Esophagus squamous epithelium (tissue), 5 donors: Measurements from ENCODE around the gene KNDC1. TPM values are rescaled to one million over a fixed set of nuclear protein-coding genes. Genes with fewer than 3 reads are reported as not detected.
A peak's percentile ranks its signal among the peaks of the same experiment; 100 is the strongest.

Experiments used
- DNase-seq: peaks from one replicate; lab custom pipeline; 2025; lab: John Stamatoyannopoulos, UW
- H3K27ac ChIP-seq, 4 donors: fragments of 200-600 bp; sonication (generic); one replicate each; pipeline ENCODE4 v1.5.1; 2016 to 2019; ENCODE audit warnings: mild to moderate bottlenecking in 1 of 4
- H3K27me3 ChIP-seq, 4 donors: fragments of 200-600 bp; sonication (generic); 1 replicate in 3 of 4; 2 replicates in 1 of 4; pipeline versions ENCODE4 v1.5.1 to v1.6.0; 2017 to 2021; ENCODE audit warnings: antibody characterized with exemption in 1 of 4
- H3K36me3 ChIP-seq, 3 donors: fragments of 200-600 bp; sonication (generic); one replicate each; pipeline ENCODE4 v1.5.1; 2016 to 2019
- H3K4me1 ChIP-seq, 3 donors: fragments of 200-600 bp; sonication (generic); one replicate each; pipeline ENCODE4 v1.5.1; 2017 to 2019
- H3K4me3 ChIP-seq, 4 donors: fragments of 200-600 bp; sonication (generic); 1 replicate in 3 of 4; 2 replicates in 1 of 4; pipeline ENCODE4 v1.5.1; 2016 to 2019; ENCODE audit warnings: mild to moderate bottlenecking in 2 of 4, moderate library complexity in 1 of 4
- H3K9me3 ChIP-seq, 3 donors: fragments of 200-600 bp; sonication (generic); one replicate each; pipeline ENCODE4 v1.5.1; 2016 to 2019
- POLR2A ChIP-seq, 4 donors: fragments of 450-650 bp; IDR thresholded peaks; one replicate each; pipeline ENCODE4 v1.6.1; 2017; ENCODE audit warnings: antibody characterized with exemption in 4 of 4, mild to moderate bottlenecking in 4 of 4, moderate library complexity in 3 of 4
- WGBS, 2 donors: methylation state at CpG; one replicate each; pipeline ENCODE4 v1.1.5; 2018; 5-methylcytosine and 5-hydroxymethylcytosine counted together
- intact Hi-C: fragments of 100-400 bp; cut with DNase I; formaldehyde crosslinking; loops from one replicate; pipeline ENCODE4 v1.15.0; 2022
- total RNA-seq, 4 donors: library from RNA; depleted of rRNA; stranded (reverse); fragments of >200 nt; gene quantifications; one replicate each; pipeline ENCODE4 v1.1.0, GENCODE V29; 2016
- TF ChIP-seq, protein P1 (sequence below), 6 experiments: fragments of 450-650 bp in 4 of 6; fragments of 200-600 bp in 2 of 6; sonication (generic) in 2 of 6; IDR thresholded peaks; one replicate each; pipeline ENCODE4 v1.5.1; 2016 to 2019; ENCODE audit warnings: antibody characterized with exemption in 6 of 6, mild to moderate bottlenecking in 4 of 6, moderate library complexity in 4 of 6
- donor health status: DM: yes; HTN: yes; CAD: no.

The KNDC1 gene
- total RNA-seq, 4 donors from 2014 or later: 0.19 to 0.64 (median 0.53) TPM; not detected in 1

DNA sequence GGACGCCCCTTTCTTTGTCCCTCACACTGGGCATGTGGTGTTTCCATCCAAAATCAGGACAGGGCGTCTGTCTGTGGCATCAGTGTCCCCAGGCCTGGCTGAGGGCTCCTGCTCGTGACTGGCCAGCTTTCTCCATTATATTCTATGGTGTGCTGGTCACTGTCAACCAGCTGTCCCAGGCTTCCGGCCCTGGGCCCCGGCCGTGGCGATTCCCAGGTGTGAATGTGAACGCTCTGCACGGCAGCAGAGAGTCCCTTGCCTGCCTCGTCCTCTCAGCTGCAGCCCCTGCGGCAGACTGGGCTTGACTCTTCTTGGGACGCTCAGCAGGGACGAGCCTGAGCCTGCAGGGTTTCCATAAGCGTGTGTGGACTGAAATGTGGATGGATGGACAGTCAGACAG, 64.1 kb downstream of the KNDC1 start:
- intact Hi-C loops: no loop called here
- DNase-seq: no peak
- Histone ChIP-seq H3K27ac (no peak overlapping the region), H3K4me3 (no peak overlapping the region), H3K9me3 (no peaks in the 10 kb centered on the region), H3K4me1 (no peaks in the 10 kb centered on the region), H3K27me3 (peaks cover 0 to 78% (median 5%) of the 10 kb centered on the region in 4 donors), H3K36me3 (no peaks in the 10 kb centered on the region)
- 46 to 100% methylated on average over 2 to 12 of the region's 14 CpGs for WGBS, 2 donors
- TF ChIP-seq, protein P1, sequence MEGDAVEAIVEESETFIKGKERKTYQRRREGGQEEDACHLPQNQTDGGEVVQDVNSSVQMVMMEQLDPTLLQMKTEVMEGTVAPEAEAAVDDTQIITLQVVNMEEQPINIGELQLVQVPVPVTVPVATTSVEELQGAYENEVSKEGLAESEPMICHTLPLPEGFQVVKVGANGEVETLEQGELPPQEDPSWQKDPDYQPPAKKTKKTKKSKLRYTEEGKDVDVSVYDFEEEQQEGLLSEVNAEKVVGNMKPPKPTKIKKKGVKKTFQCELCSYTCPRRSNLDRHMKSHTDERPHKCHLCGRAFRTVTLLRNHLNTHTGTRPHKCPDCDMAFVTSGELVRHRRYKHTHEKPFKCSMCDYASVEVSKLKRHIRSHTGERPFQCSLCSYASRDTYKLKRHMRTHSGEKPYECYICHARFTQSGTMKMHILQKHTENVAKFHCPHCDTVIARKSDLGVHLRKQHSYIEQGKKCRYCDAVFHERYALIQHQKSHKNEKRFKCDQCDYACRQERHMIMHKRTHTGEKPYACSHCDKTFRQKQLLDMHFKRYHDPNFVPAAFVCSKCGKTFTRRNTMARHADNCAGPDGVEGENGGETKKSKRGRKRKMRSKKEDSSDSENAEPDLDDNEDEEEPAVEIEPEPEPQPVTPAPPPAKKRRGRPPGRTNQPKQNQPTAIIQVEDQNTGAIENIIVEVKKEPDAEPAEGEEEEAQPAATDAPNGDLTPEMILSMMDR (IDR thresholded peaks at IDR 0.05): no peak
- TF ChIP-seq POLR2A (IDR thresholded peaks at IDR 0.05): no peak

DNA sequence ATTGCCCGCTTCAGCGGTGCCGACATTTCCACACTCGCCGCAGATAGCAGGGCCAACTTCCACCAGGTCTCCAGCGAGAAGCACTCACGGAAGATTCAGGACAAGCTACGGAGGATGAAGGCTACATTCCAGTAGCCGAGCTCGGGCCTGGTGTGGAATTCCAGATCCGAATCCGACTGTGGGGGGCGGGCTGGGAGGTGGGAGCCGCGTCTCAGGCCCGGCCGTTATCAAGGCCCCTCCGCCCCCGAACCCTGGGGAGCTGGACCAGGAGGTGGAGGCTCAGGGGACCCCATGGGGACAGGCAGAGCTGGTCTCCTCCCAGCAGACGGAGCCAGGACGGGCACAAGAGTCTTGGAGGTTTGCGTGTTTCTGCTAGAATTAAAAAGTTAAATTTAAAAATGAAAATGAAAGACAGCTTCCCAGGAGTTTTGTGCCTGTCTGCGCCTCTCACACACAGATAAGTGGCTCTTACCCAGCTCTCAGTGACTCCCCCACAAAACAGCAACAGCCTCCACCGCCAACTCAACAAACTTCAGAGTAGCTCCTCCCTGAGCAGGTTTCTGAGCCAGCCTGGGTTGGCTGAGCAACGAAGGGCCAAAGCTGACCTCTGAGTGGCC, 64.8 kb downstream of the KNDC1 start:
- 71 to 80% methylated on average over 19 to 21 of the region's 25 CpGs for WGBS, 2 donors
- Histone ChIP-seq H3K9me3 (no peaks in the 10 kb centered on the region), H3K36me3 (no peaks in the 10 kb centered on the region), H3K4me1 (peaks cover 0 to 5% (median 3%) of the 10 kb centered on the region in 3 donors), H3K4me3 (no peak overlapping the region), H3K27ac (no peak overlapping the region), H3K27me3 (peaks cover 3 to 78% (median 7%) of the 10 kb centered on the region in 4 donors)
- no peak for DNase-seq
- TF ChIP-seq, protein P1 (IDR thresholded peaks at IDR 0.05): no peak
- TF ChIP-seq POLR2A (IDR thresholded peaks at IDR 0.05): no peak
- intact Hi-C loops: no loop called here

GRCh38 chr10:133225707-133226191, 65.7 kb downstream of the KNDC1 start:
- WGBS, 2 donors: 23 to 86% methylated on average over 8 to 9 of the region's 23 CpGs
- Histone ChIP-seq H3K9me3 (no peaks in the 10 kb centered on the region), H3K4me1 (peaks cover 0 to 12% (median 11%) of the 10 kb centered on the region in 3 donors), H3K27me3 (peaks cover 4 to 80% (median 7%) of the 10 kb centered on the region in 4 donors), H3K4me3 (no peak overlapping the region), H3K36me3 (no peaks in the 10 kb centered on the region), H3K27ac (no peak overlapping the region)
- intact Hi-C loops: no loop called here
- TF ChIP-seq, protein P1 (IDR thresholded peaks at IDR 0.05): no peak
- no peak for TF ChIP-seq POLR2A (IDR thresholded peaks at IDR 0.05)
- DNase-seq: no peak

GRCh38 chr10:133226251-133226808, 66.3 kb downstream of the KNDC1 start:
- TF ChIP-seq, protein P1 (IDR thresholded peaks at IDR 0.05): peak in 1 of 6 experiments; percentile 6
- no peak for TF ChIP-seq POLR2A (IDR thresholded peaks at IDR 0.05)
- Histone ChIP-seq H3K9me3 (no peaks in the 10 kb centered on the region), H3K4me3 (no peak overlapping the region), H3K36me3 (no peaks in the 10 kb centered on the region), H3K4me1 (peaks cover 0 to 17% (median 16%) of the 10 kb centered on the region in 3 donors), H3K27ac (no peak overlapping the region), H3K27me3 (peaks cover 4 to 80% (median 7%) of the 10 kb centered on the region in 4 donors)
- intact Hi-C loops: no loop called here
- no peak for DNase-seq
- WGBS, 2 donors: 83 to 88% methylated on average over 6 to 8 of the region's 30 CpGs

DNA sequence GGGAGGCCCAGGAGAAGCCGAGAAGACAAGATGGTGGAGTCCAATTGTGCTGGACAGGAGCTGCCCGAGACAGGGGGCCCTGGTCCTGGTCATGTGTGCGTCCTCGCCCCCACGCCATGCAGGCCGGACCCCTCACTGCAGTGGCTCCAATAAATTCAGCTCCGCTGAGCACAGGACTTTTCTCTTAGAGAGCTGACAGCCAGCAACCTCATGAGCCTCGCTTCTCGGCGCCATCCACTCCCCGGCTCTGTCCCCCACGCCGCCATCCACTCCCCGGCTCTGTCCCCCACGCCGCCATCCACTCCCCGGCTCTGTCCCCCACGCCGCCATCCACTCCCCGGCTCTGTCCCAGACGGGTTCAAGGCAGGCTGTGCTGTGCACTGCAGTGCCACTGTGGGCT, 67.2 kb downstream of the KNDC1 start:
- no peaks in the 10 kb centered on the region for H3K36me3 ChIP-seq
- H3K4me3 ChIP-seq: no peak overlapping the region
- TF ChIP-seq POLR2A (IDR thresholded peaks at IDR 0.05): no peak
- TF ChIP-seq, protein P1 (IDR thresholded peaks at IDR 0.05): no peak
- DNase-seq: no peak
- WGBS, 2 donors: 84 to 87% methylated on average over 15 to 18 of the region's 21 CpGs
- H3K27me3 ChIP-seq: peaks cover 4 to 85% (median 12%) of the 10 kb centered on the region in 4 donors
- peaks cover 0 to 17% (median 16%) of the 10 kb centered on the region in 3 donors for H3K4me1 ChIP-seq
- no peaks in the 10 kb centered on the region for H3K9me3 ChIP-seq
- intact Hi-C loops: no loop called here
- H3K27ac ChIP-seq: no peak overlapping the region
